Spleen (tissue), 11 donors: Measurements from ENCODE around the gene ENKD1. TPM values are rescaled to one million over a fixed set of nuclear protein-coding genes. Genes with fewer than 3 reads are reported as not detected.

ENCODE experiments used
- DNase-seq: peaks from one replicate; pipeline ENCODE4 v3.0.0-alpha.2; 2020
- H3K27ac ChIP-seq, 8 donors: fragments of 200-600 bp; sonication (generic) in 7 of 8; 1 replicate in 4 of 8; 2 replicates in 4 of 8; pipeline versions ENCODE4 v1.5.0 to v1.8.0; 2016 to 2021; ENCODE audit warnings: inconsistent platforms in 4 of 8, mild to moderate bottlenecking in 4 of 8, moderate library complexity in 1 of 8
- H3K27me3 ChIP-seq, 7 donors: fragments of 200-600 bp; sonication (generic) in 6 of 7; replicated peaks in 1 of 7; 1 replicate in 4 of 7; 2 replicates in 3 of 7; pipeline versions ENCODE4 v1.5.0 to v1.8.0; 2016 to 2021; ENCODE audit warnings: inconsistent platforms in 3 of 7, mild to moderate bottlenecking in 1 of 7
- H3K36me3 ChIP-seq, 6 donors: fragments of 200-600 bp; sonication (generic) in 5 of 6; 1 replicate in 4 of 6; 2 replicates in 2 of 6; pipeline versions ENCODE4 v1.5.0 to v1.8.0; 2016 to 2021; ENCODE audit warnings: inconsistent platforms in 2 of 6
- H3K4me1 ChIP-seq, 6 donors: fragments of 200-600 bp; sonication (generic) in 5 of 6; 1 replicate in 3 of 6; 2 replicates in 3 of 6; pipeline versions ENCODE4 v1.5.0 to v1.8.0; 2016 to 2021; ENCODE audit warnings: inconsistent platforms in 3 of 6
- H3K4me3 ChIP-seq, 8 donors: fragments of 200-600 bp; sonication (generic) in 7 of 8; 1 replicate in 4 of 8; 2 replicates in 4 of 8; pipeline versions ENCODE4 v1.5.0 to v1.8.0; 2016 to 2021; ENCODE audit warnings: inconsistent platforms in 4 of 8, mild to moderate bottlenecking in 4 of 8, moderate library complexity in 2 of 8
- H3K9me3 ChIP-seq, 8 donors: fragments of 200-600 bp; sonication (generic) in 7 of 8; 1 replicate in 4 of 8; 2 replicates in 4 of 8; pipeline versions ENCODE4 v1.5.0 to v1.8.0; 2016 to 2021; ENCODE audit warnings: inconsistent platforms in 4 of 8
- CTCF ChIP-seq, 11 experiments: fragments of 200-600 bp in 7 of 11; fragments of 450-650 bp in 4 of 11; sonication (generic) in 4 of 11; IDR thresholded peaks in 8 of 11; conservative IDR thresholded peaks in 3 of 11; 1 replicate in 7 of 11; 2 replicates in 4 of 11; pipeline versions ENCODE4 v1.4.0 to v1.8.0; 2016 to 2021; ENCODE audit warnings: antibody characterized with exemption in 11 of 11, inconsistent platforms in 4 of 11, mild to moderate bottlenecking in 1 of 11
- POLR2A ChIP-seq, 3 donors: fragments of 450-650 bp; IDR thresholded peaks; one replicate each; pipeline ENCODE4 v1.5.1; 2017; ENCODE audit warnings: antibody characterized with exemption in 3 of 3, mild to moderate bottlenecking in 1 of 3
- POLR2AphosphoS5 ChIP-seq, 3 donors: sonication (generic); formaldehyde crosslinking; IDR thresholded peaks; one replicate each; pipeline ENCODE4 v1.5.1; 2017; ENCODE audit warnings: antibody characterized with exemption in 3 of 3
- WGBS, 5 donors: extraction: QIAGEN DNeasy Blood & Tissue Kit in 3 of 5; methylation state at CpG; one replicate each; pipeline versions ENCODE4 v1.1.5 to v1.1.7; 2013 to 2018; 5-methylcytosine and 5-hydroxymethylcytosine counted together
- intact Hi-C: fragments of 100-400 bp; cut with DNase I; formaldehyde crosslinking; loops from one replicate; pipeline ENCODE4 v1.15.0; 2023; ENCODE audit warnings: low total_unique reads
- polyA plus RNA-seq, 3 donors: library from polyadenylated mRNA; stranded (reverse); fragments of 200-250 nt; gene quantifications; one replicate each; pipeline ENCODE4 v1.2.1, GENCODE V29; 2013
- total RNA-seq, 7 donors: library from RNA; depleted of rRNA in 3 of 7; stranded (reverse); fragments of >200 nt in 3 of 7; fragmentation: NEBNext Ultra II Directional in 4 of 7; extraction: Animal tissue kit (Norgen Biotek cat#: 25700) in 4 of 7; gene quantifications; one replicate each; pipeline versions ENCODE4 v1.1.0 to v1.2.1, GENCODE V29; 2016 to 2021
- donor health status: healthy with polysubstance abuse.
- donor health status: DM: no; HTN: no; CAD: no; lungs with moderate emphysema.
- donor health status: DM: no; HTN: no; CAD: no.
- donor health status: Bipolar disorder and iron deficiency.
- donor health status: healthy.
- donor health status: DM: no; HTN: no; CAD: no.
- donor health status: DM: yes; HTN: yes; CAD: no.

The ENKD1 gene
- total and polyA plus RNA-seq, 10 donors: 9.2 to 21.6 (median 12.2) TPM

- peak overlapping the region in 3 of 8 donors; percentile 19 to 46 (median 32) for H3K4me3 ChIP-seq
- H3K9me3 ChIP-seq: no peaks in the 10 kb centered on the region
- H3K27me3 ChIP-seq: peaks cover 0 to 61% (median 11%) of the 10 kb centered on the region in 7 donors
- TF ChIP-seq CTCF (IDR thresholded peaks at IDR 0.05 in 8 of 11, conservative IDR thresholded peaks at IDR 0.05 in 3 of 11): no peak
- no peak for TF ChIP-seq POLR2A (IDR thresholded peaks at IDR 0.05)
- TF ChIP-seq POLR2AphosphoS5 (IDR thresholded peaks at IDR 0.05): no peak
- peaks cover 0 to 96% (median 56%) of the 10 kb centered on the region in 6 donors for H3K36me3 ChIP-seq
- WGBS, 5 donors: 61 to 82% (median 78%) methylated on average over 21 to 25 of the region's 25 CpGs
- DNase-seq: no peak
- intact Hi-C loops: no loop called here
- H3K4me1 ChIP-seq: peaks cover 2 to 39% (median 10%) of the 10 kb centered on the region in 6 donors
- H3K27ac ChIP-seq: no peak overlapping the region
These were observed 12.7 kb downstream of the ENKD1 start for GRCh38 chr16:67653789-67654402.

GRCh38 chr16:67653128-67653788, 13.3 kb downstream of the ENKD1 start:
- intact Hi-C loops: no loop called here
- peaks cover 0 to 68% (median 11%) of the 10 kb centered on the region in 7 donors for H3K27me3 ChIP-seq
- 50 to 74% (median 61%) methylated on average over 49 to 68 of the region's 68 CpGs for WGBS, 5 donors

GRCh38 chr16:67652578-67653127, 13.9 kb downstream of the ENKD1 start:
- DNase-seq: no peak
- WGBS, 5 donors: 36 to 72% (median 61%) methylated on average over 25 to 59 of the region's 59 CpGs
- Histone ChIP-seq H3K9me3 (no peaks in the 10 kb centered on the region), H3K27me3 (peaks cover 0 to 74% (median 11%) of the 10 kb centered on the region in 7 donors), H3K4me1 (peaks cover 0 to 38% (median 2%) of the 10 kb centered on the region in 6 donors), H3K27ac (no peak overlapping the region), H3K4me3 (peak overlapping the region in 4 of 8 donors; percentile 19 to 46 (median 26)), H3K36me3 (peaks cover 0 to 96% (median 54%) of the 10 kb centered on the region in 6 donors)
- intact Hi-C loops: no loop called here
- TF ChIP-seq POLR2AphosphoS5 (IDR thresholded peaks at IDR 0.05) (no peak), POLR2A (IDR thresholded peaks at IDR 0.05) (no peak), CTCF (IDR thresholded peaks at IDR 0.05 in 8 of 11, conservative IDR thresholded peaks at IDR 0.05 in 3 of 11) (no peak)

More at GRCh38 chr16:67653128-67653788, 13.3 kb downstream of the ENKD1 start:
- TF ChIP-seq POLR2AphosphoS5 (IDR thresholded peaks at IDR 0.05) (peak in 1 of 3 donors; percentile 40), CTCF (IDR thresholded peaks at IDR 0.05 in 8 of 11, conservative IDR thresholded peaks at IDR 0.05 in 3 of 11) (no peak), POLR2A (IDR thresholded peaks at IDR 0.05) (no peak)
- Histone ChIP-seq H3K27ac (no peak overlapping the region), H3K9me3 (no peaks in the 10 kb centered on the region), H3K36me3 (peaks cover 0 to 96% (median 58%) of the 10 kb centered on the region in 6 donors), H3K4me1 (peaks cover 0 to 38% (median 4%) of the 10 kb centered on the region in 6 donors), H3K4me3 (peak overlapping the region in 5 of 8 donors; percentile 13 to 46 (median 19))
- no peak for DNase-seq

- H3K27me3 ChIP-seq: peaks cover 0 to 82% (median 11%) of the 10 kb centered on the region in 7 donors
- no peak overlapping the region for H3K27ac ChIP-seq
- peaks cover 0 to 96% (median 53%) of the 10 kb centered on the region in 6 donors for H3K36me3 ChIP-seq
- H3K4me3 ChIP-seq: no peak overlapping the region
- intact Hi-C loops: no loop called here
- WGBS, 5 donors: 85 to 96% (median 91%) methylated on average over 4 of the region's 4 CpGs
- peaks cover 0 to 40% (median 2%) of the 10 kb centered on the region in 6 donors for H3K4me1 ChIP-seq
- no peak for TF ChIP-seq CTCF (IDR thresholded peaks at IDR 0.05 in 8 of 11, conservative IDR thresholded peaks at IDR 0.05 in 3 of 11)
- no peak for TF ChIP-seq POLR2A (IDR thresholded peaks at IDR 0.05)
- no peak for TF ChIP-seq POLR2AphosphoS5 (IDR thresholded peaks at IDR 0.05)
- DNase-seq: no peak
- H3K9me3 ChIP-seq: no peaks in the 10 kb centered on the region
These were observed 14.7 kb downstream of the ENKD1 start for GRCh38 chr16:67651847-67652246.
